WTC11 (cell line): ENCODE data around the gene DMD. TPM values are rescaled to one million over a fixed set of nuclear protein-coding genes. Genes with fewer than 3 reads are reported as not detected.

Experiments
- ATAC-seq: fragments of 200-7000 bp; cut with Tn5 transposase; 2 replicates; pipeline ENCODE4 v1.10.0; 2021; ENCODE audit warnings: mild to moderate bottlenecking, moderate library complexity
- CTCF ChIA-PET: fragments of 300-600 bp; sonication (Branson Sonifier 250); formaldehyde crosslinking; loops from one replicate; lab custom pipeline; 2021; ENCODE audit warnings: antibody characterized with exemption; lab: Charles Lee
- POLR2A ChIA-PET: fragments of 350-600 bp; sonication (Branson Sonifier 250); formaldehyde crosslinking; loops from one replicate; lab custom pipeline; 2021; ENCODE audit warnings: antibody characterized with exemption; lab: Charles Lee
- DNase-seq: peaks from one replicate; pipeline ENCODE4 v3.0.0; 2021; ENCODE audit warnings: low spot score
- H3K27ac Mint-ChIP-seq: 2 replicates; pipeline ENCODE4 v1.8.0; 2021; ENCODE audit warnings: mixed read lengths
- H3K27me3 Mint-ChIP-seq: 2 replicates; pipeline ENCODE4 v1.8.0; 2021; ENCODE audit warnings: low read depth, mild to moderate bottlenecking, moderate library complexity, mixed read lengths
- H3K36me3 Mint-ChIP-seq: 2 replicates; pipeline ENCODE4 v1.8.0; 2021; ENCODE audit warnings: mixed read lengths
- H3K4me1 Mint-ChIP-seq: 2 replicates; pipeline ENCODE4 v1.8.0; 2022; ENCODE audit warnings: mixed read lengths
- H3K4me3 Mint-ChIP-seq: 2 replicates; pipeline ENCODE4 v1.8.0; 2021; ENCODE audit warnings: mild to moderate bottlenecking, moderate library complexity, mixed read lengths
- H3K9me3 Mint-ChIP-seq: 2 replicates; pipeline ENCODE4 v1.8.0; 2021; ENCODE audit warnings: mixed read lengths
- CBFB ChIP-seq: sonication (generic); formaldehyde crosslinking; IDR thresholded peaks from 2 replicates; pipeline ENCODE4 v1.8.1; 2022; ENCODE audit warnings: mild to moderate bottlenecking, low read depth, missing genetic modification reagents
- CREM ChIP-seq: sonication (generic); formaldehyde crosslinking; IDR thresholded peaks from 2 replicates; pipeline ENCODE4 v1.8.1; 2022; ENCODE audit warnings: mild to moderate bottlenecking, missing genetic modification reagents, moderate library complexity
- ESRRA ChIP-seq: sonication (generic); formaldehyde crosslinking; IDR thresholded peaks from 2 replicates; pipeline ENCODE4 v1.8.1; 2022; ENCODE audit warnings: mild to moderate bottlenecking, missing genetic modification reagents, borderline replicate concordance
- FOXK1 ChIP-seq: sonication (generic); formaldehyde crosslinking; IDR thresholded peaks from 2 replicates; pipeline ENCODE4 v1.8.0; 2022; ENCODE audit warnings: mild to moderate bottlenecking, moderate library complexity, missing genetic modification reagents
- GTF2I ChIP-seq: fragments of 250-450 bp; sonication (Bioruptor Pico); conservative IDR thresholded peaks from 2 replicates; pipeline ENCODE4 v1.4.0; 2021; ENCODE audit warnings: mild to moderate bottlenecking
- KAT7 ChIP-seq: sonication (generic); formaldehyde crosslinking; IDR thresholded peaks from 2 replicates; pipeline ENCODE4 v1.8.1; 2023; ENCODE audit warnings: missing genetic modification reagents, mild to moderate bottlenecking, borderline replicate concordance
- NFATC4 ChIP-seq: fragments of 250-450 bp; sonication (Bioruptor Pico); IDR thresholded peaks from 2 replicates; pipeline ENCODE4 v1.9.0; 2021; ENCODE audit warnings: mild to moderate bottlenecking
- NR1H2 ChIP-seq: sonication (generic); formaldehyde crosslinking; IDR thresholded peaks from 2 replicates; pipeline ENCODE4 v1.9.0; 2021; ENCODE audit warnings: mild to moderate bottlenecking, moderate library complexity, missing genetic modification reagents
- SMAD4 ChIP-seq: sonication (generic); formaldehyde crosslinking; IDR thresholded peaks from 2 replicates; pipeline ENCODE4 v1.8.0; 2022; ENCODE audit warnings: mild to moderate bottlenecking, missing genetic modification reagents
- ZBTB21 ChIP-seq: sonication (generic); formaldehyde crosslinking; IDR thresholded peaks from 2 replicates; pipeline ENCODE4 v1.8.1; 2023; ENCODE audit warnings: mild to moderate bottlenecking, missing genetic modification reagents, borderline replicate concordance
- ZNF219 ChIP-seq: sonication (generic); formaldehyde crosslinking; IDR thresholded peaks from 2 replicates; pipeline ENCODE4 v1.8.0; 2023; ENCODE audit warnings: missing genetic modification reagents, mild to moderate bottlenecking, borderline replicate concordance
- ZNF263 ChIP-seq: sonication (generic); formaldehyde crosslinking; IDR thresholded peaks from 2 replicates; pipeline ENCODE4 v1.8.1; 2022; ENCODE audit warnings: low read depth, mild to moderate bottlenecking, moderate library complexity, missing genetic modification reagents
- ZNF396 ChIP-seq: fragments of 250-450 bp; sonication (Bioruptor Pico); IDR thresholded peaks from 2 replicates; pipeline ENCODE4 v1.8.0; 2021; ENCODE audit warnings: mild to moderate bottlenecking, moderate library complexity, borderline replicate concordance
- total RNA-seq: library from RNA; stranded (reverse); gene quantifications from 3 replicates; pipeline ENCODE4 v1.2.3, GENCODE V29; 2021
- TF ChIP-seq, protein P1 (sequence below): sonication (generic); formaldehyde crosslinking; IDR thresholded peaks from 2 replicates; pipeline ENCODE4 v1.8.0; 2023; ENCODE audit warnings: mild to moderate bottlenecking, missing genetic modification reagents
- TF ChIP-seq, protein P2 (sequence below): sonication (generic); formaldehyde crosslinking; IDR thresholded peaks from 2 replicates; pipeline ENCODE4 v1.8.1; 2023; ENCODE audit warnings: mild to moderate bottlenecking, missing genetic modification reagents, borderline replicate concordance
- TF ChIP-seq, protein P3 (sequence below): sonication (generic); formaldehyde crosslinking; IDR thresholded peaks from 2 replicates; pipeline ENCODE4 v1.8.1; 2023; ENCODE audit warnings: mild to moderate bottlenecking, moderate library complexity, missing genetic modification reagents
- TF ChIP-seq, protein P4 (sequence below): sonication (generic); formaldehyde crosslinking; IDR thresholded peaks from 2 replicates; pipeline ENCODE4 v1.8.1; 2023; ENCODE audit warnings: mild to moderate bottlenecking, missing genetic modification reagents, moderate library complexity
- TF ChIP-seq, protein P5 (sequence below): sonication (generic); formaldehyde crosslinking; IDR thresholded peaks from 2 replicates; pipeline ENCODE4 v1.8.1; 2022; ENCODE audit warnings: missing genetic modification reagents, borderline replicate concordance
- TF ChIP-seq, protein P6 (sequence below): fragments of 250-450 bp; sonication (Bioruptor Pico); IDR thresholded peaks from 2 replicates; pipeline ENCODE4 v1.9.0; 2021; ENCODE audit warnings: mild to moderate bottlenecking
- TF ChIP-seq, protein P7 (sequence below): sonication (generic); formaldehyde crosslinking; IDR thresholded peaks from 2 replicates; pipeline ENCODE4 v1.8.0; 2022; ENCODE audit warnings: mild to moderate bottlenecking, missing genetic modification reagents
- TF ChIP-seq, protein P8 (sequence below): fragments of 250-450 bp; sonication (Bioruptor Pico); IDR thresholded peaks from 2 replicates; pipeline ENCODE4 v2.1.2; 2022; ENCODE audit warnings: mild to moderate bottlenecking, moderate library complexity

DMD gene
- total RNA-seq, 1 experiment from 2014 or later: 9.1 TPM

DNA sequence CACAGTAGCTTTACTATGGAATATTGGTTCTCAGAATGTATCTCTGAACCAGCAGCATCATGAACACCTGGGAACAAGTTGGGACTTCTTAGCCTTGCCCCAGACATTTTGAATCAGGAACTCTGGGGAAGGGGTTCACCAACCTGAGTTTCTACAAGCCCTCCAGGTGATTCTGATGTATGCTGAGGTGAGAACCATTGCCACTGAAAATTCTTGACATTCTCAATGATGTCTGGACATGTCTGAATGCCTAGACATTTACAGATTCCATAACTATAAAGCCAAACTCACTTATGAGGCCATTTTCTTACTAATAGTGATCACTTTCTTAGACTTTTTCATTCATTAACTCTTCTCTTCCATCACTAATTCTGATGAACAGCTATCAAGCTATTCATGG lies 1750.1 kb downstream of the DMD start (continued):
- TF ChIP-seq, protein P1, sequence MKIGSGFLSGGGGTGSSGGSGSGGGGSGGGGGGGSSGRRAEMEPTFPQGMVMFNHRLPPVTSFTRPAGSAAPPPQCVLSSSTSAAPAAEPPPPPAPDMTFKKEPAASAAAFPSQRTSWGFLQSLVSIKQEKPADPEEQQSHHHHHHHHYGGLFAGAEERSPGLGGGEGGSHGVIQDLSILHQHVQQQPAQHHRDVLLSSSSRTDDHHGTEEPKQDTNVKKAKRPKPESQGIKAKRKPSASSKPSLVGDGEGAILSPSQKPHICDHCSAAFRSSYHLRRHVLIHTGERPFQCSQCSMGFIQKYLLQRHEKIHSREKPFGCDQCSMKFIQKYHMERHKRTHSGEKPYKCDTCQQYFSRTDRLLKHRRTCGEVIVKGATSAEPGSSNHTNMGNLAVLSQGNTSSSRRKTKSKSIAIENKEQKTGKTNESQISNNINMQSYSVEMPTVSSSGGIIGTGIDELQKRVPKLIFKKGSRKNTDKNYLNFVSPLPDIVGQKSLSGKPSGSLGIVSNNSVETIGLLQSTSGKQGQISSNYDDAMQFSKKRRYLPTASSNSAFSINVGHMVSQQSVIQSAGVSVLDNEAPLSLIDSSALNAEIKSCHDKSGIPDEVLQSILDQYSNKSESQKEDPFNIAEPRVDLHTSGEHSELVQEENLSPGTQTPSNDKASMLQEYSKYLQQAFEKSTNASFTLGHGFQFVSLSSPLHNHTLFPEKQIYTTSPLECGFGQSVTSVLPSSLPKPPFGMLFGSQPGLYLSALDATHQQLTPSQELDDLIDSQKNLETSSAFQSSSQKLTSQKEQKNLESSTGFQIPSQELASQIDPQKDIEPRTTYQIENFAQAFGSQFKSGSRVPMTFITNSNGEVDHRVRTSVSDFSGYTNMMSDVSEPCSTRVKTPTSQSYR (CRISPR knock-in tag): no peak
- TF ChIP-seq ZNF219 (CRISPR knock-in tag): no peak
- TF ChIP-seq CBFB (CRISPR knock-in tag): no peak
- TF ChIP-seq KAT7 (CRISPR knock-in tag): no peak
- TF ChIP-seq ESRRA (CRISPR knock-in tag): no peak
- TF ChIP-seq GTF2I (CRISPR knock-in tag): no peak
- TF ChIP-seq, protein P2, sequence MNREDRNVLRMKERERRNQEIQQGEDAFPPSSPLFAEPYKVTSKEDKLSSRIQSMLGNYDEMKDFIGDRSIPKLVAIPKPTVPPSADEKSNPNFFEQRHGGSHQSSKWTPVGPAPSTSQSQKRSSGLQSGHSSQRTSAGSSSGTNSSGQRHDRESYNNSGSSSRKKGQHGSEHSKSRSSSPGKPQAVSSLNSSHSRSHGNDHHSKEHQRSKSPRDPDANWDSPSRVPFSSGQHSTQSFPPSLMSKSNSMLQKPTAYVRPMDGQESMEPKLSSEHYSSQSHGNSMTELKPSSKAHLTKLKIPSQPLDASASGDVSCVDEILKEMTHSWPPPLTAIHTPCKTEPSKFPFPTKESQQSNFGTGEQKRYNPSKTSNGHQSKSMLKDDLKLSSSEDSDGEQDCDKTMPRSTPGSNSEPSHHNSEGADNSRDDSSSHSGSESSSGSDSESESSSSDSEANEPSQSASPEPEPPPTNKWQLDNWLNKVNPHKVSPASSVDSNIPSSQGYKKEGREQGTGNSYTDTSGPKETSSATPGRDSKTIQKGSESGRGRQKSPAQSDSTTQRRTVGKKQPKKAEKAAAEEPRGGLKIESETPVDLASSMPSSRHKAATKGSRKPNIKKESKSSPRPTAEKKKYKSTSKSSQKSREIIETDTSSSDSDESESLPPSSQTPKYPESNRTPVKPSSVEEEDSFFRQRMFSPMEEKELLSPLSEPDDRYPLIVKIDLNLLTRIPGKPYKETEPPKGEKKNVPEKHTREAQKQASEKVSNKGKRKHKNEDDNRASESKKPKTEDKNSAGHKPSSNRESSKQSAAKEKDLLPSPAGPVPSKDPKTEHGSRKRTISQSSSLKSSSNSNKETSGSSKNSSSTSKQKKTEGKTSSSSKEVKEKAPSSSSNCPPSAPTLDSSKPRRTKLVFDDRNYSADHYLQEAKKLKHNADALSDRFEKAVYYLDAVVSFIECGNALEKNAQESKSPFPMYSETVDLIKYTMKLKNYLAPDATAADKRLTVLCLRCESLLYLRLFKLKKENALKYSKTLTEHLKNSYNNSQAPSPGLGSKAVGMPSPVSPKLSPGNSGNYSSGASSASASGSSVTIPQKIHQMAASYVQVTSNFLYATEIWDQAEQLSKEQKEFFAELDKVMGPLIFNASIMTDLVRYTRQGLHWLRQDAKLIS: no peak
- no peak for TF ChIP-seq CREM (CRISPR knock-in tag)
- TF ChIP-seq SMAD4 (CRISPR knock-in tag): no peak
- TF ChIP-seq NFATC4 (CRISPR knock-in tag): no peak
- TF ChIP-seq ZBTB21 (CRISPR knock-in tag): no peak
- no peak for TF ChIP-seq ZNF263 (CRISPR knock-in tag)
- TF ChIP-seq, protein P3, sequence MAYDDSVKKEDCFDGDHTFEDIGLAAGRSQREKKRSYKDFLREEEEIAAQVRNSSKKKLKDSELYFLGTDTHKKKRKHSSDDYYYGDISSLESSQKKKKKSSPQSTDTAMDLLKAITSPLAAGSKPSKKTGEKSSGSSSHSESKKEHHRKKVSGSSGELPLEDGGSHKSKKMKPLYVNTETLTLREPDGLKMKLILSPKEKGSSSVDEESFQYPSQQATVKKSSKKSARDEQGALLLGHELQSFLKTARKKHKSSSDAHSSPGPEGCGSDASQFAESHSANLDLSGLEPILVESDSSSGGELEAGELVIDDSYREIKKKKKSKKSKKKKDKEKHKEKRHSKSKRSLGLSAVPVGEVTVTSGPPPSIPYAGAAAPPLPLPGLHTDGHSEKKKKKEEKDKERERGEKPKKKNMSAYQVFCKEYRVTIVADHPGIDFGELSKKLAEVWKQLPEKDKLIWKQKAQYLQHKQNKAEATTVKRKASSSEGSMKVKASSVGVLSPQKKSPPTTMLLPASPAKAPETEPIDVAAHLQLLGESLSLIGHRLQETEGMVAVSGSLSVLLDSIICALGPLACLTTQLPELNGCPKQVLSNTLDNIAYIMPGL (CRISPR knock-in tag): no peak

DNA sequence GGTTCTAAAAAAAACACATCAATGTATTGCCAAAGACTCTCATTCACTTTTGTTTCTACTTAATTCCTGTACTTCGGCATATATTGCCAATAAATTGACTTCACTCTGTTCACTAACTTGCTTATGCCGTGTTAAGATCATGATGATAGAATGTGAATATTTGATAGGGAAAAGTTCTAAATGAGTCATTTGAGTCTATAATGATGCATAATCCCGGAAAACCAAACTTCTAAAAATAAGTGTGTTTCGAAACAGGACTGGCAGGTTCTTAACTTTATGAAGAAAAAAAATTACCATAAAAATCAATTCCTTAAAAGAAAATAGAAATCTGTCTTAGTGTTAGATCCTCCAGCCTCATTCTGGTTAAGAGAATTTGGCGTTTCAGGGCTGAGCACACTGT lies 1752.0 kb downstream of the DMD start:
- ATAC-seq (no peak), DNase-seq (no peak)
- Mint-ChIP-seq H3K4me3 (no peak overlapping the region), H3K4me1 (peaks cover 3% of the 10 kb centered on the region; the same call in 1 of the 2 replicates), H3K36me3 (no peaks in the 10 kb centered on the region), H3K27ac (no peak overlapping the region), H3K27me3 (no peaks in the 10 kb centered on the region), H3K9me3 (no peaks in the 10 kb centered on the region)
- POLR2A ChIA-PET: no interaction called here
- CTCF ChIA-PET: no interaction called here
- TF ChIP-seq, protein P4, sequence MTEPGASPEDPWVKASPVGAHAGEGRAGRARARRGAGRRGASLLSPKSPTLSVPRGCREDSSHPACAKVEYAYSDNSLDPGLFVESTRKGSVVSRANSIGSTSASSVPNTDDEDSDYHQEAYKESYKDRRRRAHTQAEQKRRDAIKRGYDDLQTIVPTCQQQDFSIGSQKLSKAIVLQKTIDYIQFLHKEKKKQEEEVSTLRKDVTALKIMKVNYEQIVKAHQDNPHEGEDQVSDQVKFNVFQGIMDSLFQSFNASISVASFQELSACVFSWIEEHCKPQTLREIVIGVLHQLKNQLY (CRISPR knock-in tag): no peak
- TF ChIP-seq, protein P5, sequence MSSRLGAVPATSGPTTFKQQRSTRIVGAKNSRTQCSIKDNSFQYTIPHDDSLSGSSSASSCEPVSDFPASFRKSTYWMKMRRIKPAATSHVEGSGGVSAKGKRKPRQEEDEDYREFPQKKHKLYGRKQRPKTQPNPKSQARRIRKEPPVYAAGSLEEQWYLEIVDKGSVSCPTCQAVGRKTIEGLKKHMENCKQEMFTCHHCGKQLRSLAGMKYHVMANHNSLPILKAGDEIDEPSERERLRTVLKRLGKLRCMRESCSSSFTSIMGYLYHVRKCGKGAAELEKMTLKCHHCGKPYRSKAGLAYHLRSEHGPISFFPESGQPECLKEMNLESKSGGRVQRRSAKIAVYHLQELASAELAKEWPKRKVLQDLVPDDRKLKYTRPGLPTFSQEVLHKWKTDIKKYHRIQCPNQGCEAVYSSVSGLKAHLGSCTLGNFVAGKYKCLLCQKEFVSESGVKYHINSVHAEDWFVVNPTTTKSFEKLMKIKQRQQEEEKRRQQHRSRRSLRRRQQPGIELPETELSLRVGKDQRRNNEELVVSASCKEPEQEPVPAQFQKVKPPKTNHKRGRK: no peak
- TF ChIP-seq, protein P6, sequence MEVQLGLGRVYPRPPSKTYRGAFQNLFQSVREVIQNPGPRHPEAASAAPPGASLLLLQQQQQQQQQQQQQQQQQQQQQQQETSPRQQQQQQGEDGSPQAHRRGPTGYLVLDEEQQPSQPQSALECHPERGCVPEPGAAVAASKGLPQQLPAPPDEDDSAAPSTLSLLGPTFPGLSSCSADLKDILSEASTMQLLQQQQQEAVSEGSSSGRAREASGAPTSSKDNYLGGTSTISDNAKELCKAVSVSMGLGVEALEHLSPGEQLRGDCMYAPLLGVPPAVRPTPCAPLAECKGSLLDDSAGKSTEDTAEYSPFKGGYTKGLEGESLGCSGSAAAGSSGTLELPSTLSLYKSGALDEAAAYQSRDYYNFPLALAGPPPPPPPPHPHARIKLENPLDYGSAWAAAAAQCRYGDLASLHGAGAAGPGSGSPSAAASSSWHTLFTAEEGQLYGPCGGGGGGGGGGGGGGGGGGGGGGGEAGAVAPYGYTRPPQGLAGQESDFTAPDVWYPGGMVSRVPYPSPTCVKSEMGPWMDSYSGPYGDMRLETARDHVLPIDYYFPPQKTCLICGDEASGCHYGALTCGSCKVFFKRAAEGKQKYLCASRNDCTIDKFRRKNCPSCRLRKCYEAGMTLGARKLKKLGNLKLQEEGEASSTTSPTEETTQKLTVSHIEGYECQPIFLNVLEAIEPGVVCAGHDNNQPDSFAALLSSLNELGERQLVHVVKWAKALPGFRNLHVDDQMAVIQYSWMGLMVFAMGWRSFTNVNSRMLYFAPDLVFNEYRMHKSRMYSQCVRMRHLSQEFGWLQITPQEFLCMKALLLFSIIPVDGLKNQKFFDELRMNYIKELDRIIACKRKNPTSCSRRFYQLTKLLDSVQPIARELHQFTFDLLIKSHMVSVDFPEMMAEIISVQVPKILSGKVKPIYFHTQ (CRISPR knock-in tag): no peak
- TF ChIP-seq ZNF396 (CRISPR knock-in tag) (no peak), NR1H2 (CRISPR knock-in tag) (no peak), FOXK1 (CRISPR knock-in tag) (no peak)
- TF ChIP-seq, protein P7, sequence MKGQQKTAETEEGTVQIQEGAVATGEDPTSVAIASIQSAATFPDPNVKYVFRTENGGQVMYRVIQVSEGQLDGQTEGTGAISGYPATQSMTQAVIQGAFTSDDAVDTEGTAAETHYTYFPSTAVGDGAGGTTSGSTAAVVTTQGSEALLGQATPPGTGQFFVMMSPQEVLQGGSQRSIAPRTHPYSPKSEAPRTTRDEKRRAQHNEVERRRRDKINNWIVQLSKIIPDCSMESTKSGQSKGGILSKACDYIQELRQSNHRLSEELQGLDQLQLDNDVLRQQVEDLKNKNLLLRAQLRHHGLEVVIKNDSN (CRISPR knock-in tag): no peak
- TF ChIP-seq, protein P8, sequence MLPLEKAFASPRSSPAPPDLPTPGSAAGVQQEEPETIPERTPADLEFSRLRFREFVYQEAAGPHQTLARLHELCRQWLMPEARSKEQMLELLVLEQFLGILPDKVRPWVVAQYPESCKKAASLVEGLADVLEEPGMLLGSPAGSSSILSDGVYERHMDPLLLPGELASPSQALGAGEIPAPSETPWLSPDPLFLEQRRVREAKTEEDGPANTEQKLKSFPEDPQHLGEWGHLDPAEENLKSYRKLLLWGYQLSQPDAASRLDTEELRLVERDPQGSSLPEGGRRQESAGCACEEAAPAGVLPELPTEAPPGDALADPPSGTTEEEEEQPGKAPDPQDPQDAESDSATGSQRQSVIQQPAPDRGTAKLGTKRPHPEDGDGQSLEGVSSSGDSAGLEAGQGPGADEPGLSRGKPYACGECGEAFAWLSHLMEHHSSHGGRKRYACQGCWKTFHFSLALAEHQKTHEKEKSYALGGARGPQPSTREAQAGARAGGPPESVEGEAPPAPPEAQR (CRISPR knock-in tag): no peak
